HUES6 (cell line): Measurements from ENCODE around the gene B4GALT5.
A peak's percentile ranks its signal among the peaks of the same experiment; 100 is the strongest.
"Not testable (repeated sequence)": the region's sequence is repeated elsewhere in the genome, so short reads cannot be mapped to it uniquely, and the experiment has no call there.

Experiments used
- H3K27ac ChIP-seq: 2 replicates; pipeline ENCODE4 v1.7.0; 2013; ENCODE audit warnings: low read depth, mild to moderate bottlenecking, low read length, inconsistent platforms
- H3K27me3 ChIP-seq: 2 replicates; pipeline ENCODE4 v1.6.1; 2013; ENCODE audit warnings: low read length; ENCODE audit not compliant: control insufficient read depth, insufficient read depth
- H3K36me3 ChIP-seq: 2 replicates; pipeline ENCODE4 v1.6.1; 2013; ENCODE audit warnings: low read length; ENCODE audit not compliant: control insufficient read depth, insufficient read depth
- H3K4me1 ChIP-seq: 2 replicates; pipeline ENCODE4 v1.6.1; 2013; ENCODE audit warnings: low read length; ENCODE audit not compliant: control insufficient read depth, insufficient read depth
- H3K4me3 ChIP-seq: 2 replicates; pipeline ENCODE4 v1.5.1; 2013; ENCODE audit warnings: low read depth, low read length
- H3K9ac ChIP-seq: one replicate; pipeline ENCODE4 v1.6.1; 2013; ENCODE audit warnings: mild to moderate bottlenecking, low read length
- H3K9me3 ChIP-seq: 2 replicates; pipeline ENCODE4 v1.6.1; 2013; ENCODE audit warnings: low read depth, low read length; ENCODE audit not compliant: control insufficient read depth, insufficient read depth

Gene B4GALT5

GRCh38 chr20:49713753-49714712 lies at the start of gene B4GALT5:
Gene B4GALT5, minus strand, starts transcription at chr20:49713878. Its CDS starts 188 bp downstream, at chr20:49713690.
- peak within 1 kb of the TSS; percentile 90 for H3K9ac ChIP-seq
- no peaks in the 10 kb centered on the region for H3K36me3 ChIP-seq
- H3K27ac ChIP-seq: peak within 1 kb of the TSS; percentile 59; the same call in 1 of the 2 replicates
- peak within 1 kb of the TSS; percentile 82 for H3K4me3 ChIP-seq
- H3K9me3 ChIP-seq: no peaks in the 10 kb centered on the region
- H3K27me3 ChIP-seq: no peaks in the 10 kb centered on the region
- H3K4me1 ChIP-seq: peaks cover 14% of the 10 kb centered on the region

DNA sequence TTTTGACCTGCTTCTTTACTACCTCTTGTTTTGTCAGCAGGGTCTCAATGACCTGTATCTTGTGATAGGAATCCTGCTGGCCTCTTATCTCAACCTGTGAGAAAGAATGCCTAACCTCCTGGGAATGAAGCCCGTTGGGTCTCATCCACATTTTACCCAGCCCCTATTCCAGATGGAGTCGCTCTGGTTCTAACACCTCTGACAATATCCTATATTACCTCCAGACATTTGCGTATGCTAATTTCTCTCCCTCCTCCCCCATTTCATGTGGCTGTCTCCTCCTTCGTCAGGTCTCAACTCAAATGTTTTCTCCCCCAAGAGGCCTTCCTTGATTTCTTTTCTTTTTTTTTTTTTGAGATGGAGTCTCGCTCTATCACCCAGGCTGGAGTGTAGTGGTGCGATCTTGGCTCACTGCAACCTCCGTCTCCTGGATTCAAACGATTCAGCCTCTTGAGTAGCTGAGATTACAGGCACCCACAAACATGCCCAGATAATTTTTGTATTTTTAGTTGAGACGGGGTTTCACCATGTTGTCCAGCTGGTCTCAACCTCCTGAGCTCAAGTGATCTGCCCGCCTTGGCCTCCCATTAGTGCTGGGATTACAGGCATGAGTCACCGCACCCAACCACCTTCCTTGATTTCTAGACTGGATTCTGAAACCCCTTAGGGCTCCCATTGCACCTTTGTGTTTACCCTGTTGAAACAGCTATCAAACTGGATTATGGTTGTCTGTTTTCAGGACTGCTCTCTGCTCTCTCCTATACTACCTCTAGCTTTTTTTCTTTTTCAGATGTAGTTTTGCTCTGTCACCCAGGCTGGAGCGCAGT lies 49.5 kb upstream of the B4GALT5 start:
- no peaks in the 10 kb centered on the region for H3K9me3 ChIP-seq
- peaks cover 32% of the 10 kb centered on the region for H3K4me1 ChIP-seq
- H3K9ac ChIP-seq: no peak overlapping the region
- H3K36me3 ChIP-seq: no peaks in the 10 kb centered on the region
- H3K27me3 ChIP-seq: no peaks in the 10 kb centered on the region
- no peak overlapping the region for H3K27ac ChIP-seq
- H3K4me3 ChIP-seq: no peak overlapping the region

- peaks cover 25% of the 10 kb centered on the region for H3K4me1 ChIP-seq
- not testable (repeated sequence) for H3K27ac ChIP-seq, H3K36me3 ChIP-seq, H3K27me3 ChIP-seq, H3K4me3 ChIP-seq, H3K9ac ChIP-seq, H3K9me3 ChIP-seq
These were observed 48.2 kb upstream of the B4GALT5 start for GRCh38 chr20:49761888-49762287.

DNA sequence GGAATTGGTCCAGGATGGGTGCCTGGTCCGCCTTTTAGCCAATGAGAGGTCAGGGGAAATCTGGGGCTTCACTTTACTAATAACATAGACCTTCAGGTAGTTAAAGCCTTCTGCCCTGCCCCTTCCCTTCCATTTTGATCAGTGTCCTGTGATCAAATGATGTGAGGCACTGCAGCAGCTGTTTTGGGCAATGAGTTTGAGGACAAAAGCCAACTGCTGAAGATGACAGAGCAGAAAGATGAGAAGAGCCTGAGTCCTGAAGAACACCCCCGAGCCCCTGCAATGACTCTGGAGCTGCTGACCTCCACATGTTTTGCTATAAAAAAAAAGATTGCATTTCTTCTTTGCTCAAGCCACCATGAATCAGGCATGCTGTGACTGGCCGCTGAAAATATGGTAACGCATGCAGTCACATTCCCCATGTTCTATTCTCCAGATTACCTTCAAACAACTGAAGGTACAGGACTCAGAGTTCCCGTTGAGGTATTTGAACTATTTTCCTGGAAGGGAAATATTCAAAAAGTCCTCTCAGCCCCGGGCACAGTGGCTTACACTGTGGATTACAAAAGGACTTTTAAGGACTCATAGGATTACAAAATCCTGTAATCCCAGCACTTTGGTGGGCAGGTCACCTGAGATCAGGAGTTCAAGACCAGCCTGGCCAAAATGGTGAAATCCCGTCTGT lies 45.7 kb upstream of the B4GALT5 start:
- Histone ChIP-seq H3K4me3 (no peak overlapping the region), H3K36me3 (no peaks in the 10 kb centered on the region), H3K9me3 (no peaks in the 10 kb centered on the region), H3K27ac (no peak overlapping the region), H3K9ac (no peak overlapping the region), H3K4me1 (peaks cover 20% of the 10 kb centered on the region), H3K27me3 (no peaks in the 10 kb centered on the region)

- Histone ChIP-seq H3K9me3 (no peaks in the 10 kb centered on the region), H3K36me3 (no peaks in the 10 kb centered on the region), H3K27ac (no peak overlapping the region), H3K4me3 (no peak overlapping the region), H3K27me3 (no peaks in the 10 kb centered on the region), H3K9ac (no peak overlapping the region), H3K4me1 (peaks cover 20% of the 10 kb centered on the region)
These were observed 45.1 kb upstream of the B4GALT5 start for GRCh38 chr20:49758781-49759180.

DNA sequence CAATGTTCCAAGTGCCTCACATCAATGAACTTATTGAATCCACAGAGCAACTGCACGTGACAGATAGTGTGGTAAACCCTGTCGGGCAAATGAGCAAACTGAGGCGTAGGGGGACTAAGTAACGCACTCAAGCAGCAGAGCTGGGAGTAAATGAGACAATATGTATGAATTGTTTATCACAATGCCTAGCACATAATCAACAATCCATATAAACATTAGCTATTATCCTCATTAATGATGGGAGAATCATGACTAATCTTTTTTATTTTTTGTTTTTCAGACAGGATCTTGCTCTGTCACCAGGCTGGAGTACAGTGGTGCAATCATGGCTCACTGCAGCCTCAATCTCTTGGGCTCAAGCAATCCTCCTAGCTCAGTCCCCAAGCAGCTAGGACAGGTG lies 43.9 kb upstream of the B4GALT5 start:
- H3K4me3 ChIP-seq: no peak overlapping the region
- no peaks in the 10 kb centered on the region for H3K27me3 ChIP-seq
- H3K4me1 ChIP-seq: peaks cover 14% of the 10 kb centered on the region
- H3K9me3 ChIP-seq: no peaks in the 10 kb centered on the region
- no peak overlapping the region for H3K9ac ChIP-seq
- no peak overlapping the region for H3K27ac ChIP-seq
- H3K36me3 ChIP-seq: no peaks in the 10 kb centered on the region

DNA sequence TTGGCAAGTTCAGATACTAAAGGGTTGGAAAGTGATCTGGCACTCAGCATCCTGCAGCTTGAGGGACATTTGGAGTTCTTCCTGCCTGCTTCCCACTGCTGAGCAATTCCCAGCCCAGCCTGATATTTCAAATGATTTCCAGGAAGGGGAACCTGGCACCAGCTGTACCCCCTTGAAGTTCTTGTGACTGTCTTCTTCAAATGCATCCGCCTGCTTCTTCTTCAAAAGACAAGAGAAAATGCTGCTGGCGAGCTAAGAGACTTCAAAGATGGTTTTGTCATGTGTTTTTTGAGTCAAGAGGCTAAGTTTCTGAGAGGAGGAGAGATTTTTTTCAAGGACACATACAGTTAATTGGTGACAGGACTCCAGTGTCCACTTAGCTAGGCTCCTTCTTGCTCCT lies 42.6 kb upstream of the B4GALT5 start:
- Histone ChIP-seq H3K27me3 (no peaks in the 10 kb centered on the region), H3K36me3 (no peaks in the 10 kb centered on the region), H3K4me3 (no peak overlapping the region), H3K9me3 (no peaks in the 10 kb centered on the region), H3K9ac (no peak overlapping the region), H3K27ac (no peak overlapping the region), H3K4me1 (peaks cover 12% of the 10 kb centered on the region)

DNA sequence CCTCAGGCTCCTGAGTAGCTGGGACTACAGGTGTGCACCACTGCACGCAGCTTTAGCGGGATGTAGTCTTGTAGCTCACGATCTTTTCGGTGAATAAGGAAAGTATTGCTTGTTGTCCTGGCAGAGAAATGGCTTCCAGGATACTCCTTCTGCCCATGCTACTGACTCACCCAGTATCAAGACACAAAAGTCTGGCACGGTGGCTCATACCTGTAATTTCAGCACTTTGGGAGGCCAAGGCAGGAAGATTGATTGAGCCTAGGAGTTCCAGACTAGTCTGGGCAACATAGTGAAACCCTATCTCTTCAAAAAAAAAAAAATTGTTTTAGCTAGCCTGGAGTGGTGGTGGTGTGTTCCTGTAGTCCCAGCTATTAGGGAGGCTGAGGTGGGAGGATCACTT lies 40.9 kb upstream of the B4GALT5 start:
- H3K4me3 ChIP-seq: no peak overlapping the region
- no peaks in the 10 kb centered on the region for H3K9me3 ChIP-seq
- no peak overlapping the region for H3K9ac ChIP-seq
- H3K27ac ChIP-seq: no peak overlapping the region
- H3K4me1 ChIP-seq: peaks cover 12% of the 10 kb centered on the region
- H3K36me3 ChIP-seq: no peaks in the 10 kb centered on the region
- H3K27me3 ChIP-seq: no peaks in the 10 kb centered on the region

GRCh38 chr20:49753133-49753532 lies 39.5 kb upstream of the B4GALT5 start:
- Histone ChIP-seq H3K4me3 (no peak overlapping the region), H3K36me3 (no peaks in the 10 kb centered on the region), H3K4me1 (no peaks in the 10 kb centered on the region), H3K27ac (no peak overlapping the region), H3K27me3 (no peaks in the 10 kb centered on the region), H3K9me3 (no peaks in the 10 kb centered on the region), H3K9ac (no peak overlapping the region)

DNA sequence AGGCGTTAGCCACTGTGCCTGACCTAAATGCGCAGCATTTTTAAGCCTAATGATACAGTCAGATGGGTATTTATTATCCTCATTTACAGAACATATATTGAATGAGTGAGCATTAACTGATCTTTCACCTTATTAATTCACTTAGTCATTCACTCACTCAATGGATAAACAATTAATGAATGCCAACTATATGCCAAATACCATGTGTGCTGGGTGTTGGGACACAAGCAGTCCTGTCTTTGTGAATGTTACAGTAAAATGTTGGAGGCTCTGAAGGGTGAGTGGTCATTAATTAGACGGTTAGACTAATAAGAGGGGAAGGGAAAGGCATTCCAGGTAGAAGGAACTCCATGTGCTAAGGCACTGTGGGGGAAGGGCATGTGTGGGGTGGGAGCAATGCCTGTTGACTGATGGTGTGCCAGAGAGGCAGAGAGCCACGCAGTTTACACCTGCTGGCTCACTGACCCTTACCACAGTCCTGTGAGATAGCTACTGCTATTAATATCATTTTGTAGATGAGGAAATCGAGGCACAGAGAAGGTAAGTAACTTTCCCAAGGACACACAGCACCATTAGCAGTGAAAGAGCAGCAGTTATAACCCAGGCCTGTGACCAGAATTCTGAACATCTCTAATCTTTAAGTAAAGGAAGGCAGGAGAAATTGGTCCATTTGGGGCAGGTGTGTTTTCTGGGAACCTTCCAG lies 38.7 kb upstream of the B4GALT5 start:
- no peaks in the 10 kb centered on the region for H3K27me3 ChIP-seq
- H3K9me3 ChIP-seq: no peaks in the 10 kb centered on the region
- no peak overlapping the region for H3K9ac ChIP-seq
- H3K4me3 ChIP-seq: no peak overlapping the region
- no peaks in the 10 kb centered on the region for H3K4me1 ChIP-seq
- no peak overlapping the region for H3K27ac ChIP-seq
- no peaks in the 10 kb centered on the region for H3K36me3 ChIP-seq
